ENCODE data around the gene RBMS3.
"Not testable (repeated sequence)": the region's sequence is repeated elsewhere in the genome, so short reads cannot be mapped to it uniquely, and the experiment has no call there.

Gene RBMS3

GRCh38 chr3:29771602-29772001, 490.7 kb downstream of the RBMS3 start:
- no peaks in the 10 kb centered on the region for H3K27me3 ChIP-seq (ENCODE audit: control insufficient read depth, insufficient read depth, low read length)
- peaks cover 15% of the 10 kb centered on the region for H3K4me1 ChIP-seq (ENCODE audit: control insufficient read depth, insufficient read depth, low read length)
- no peaks in the 10 kb centered on the region for H3K9me3 ChIP-seq (ENCODE audit: control insufficient read depth, insufficient read depth, low read length)
- H3K4me3 ChIP-seq (ENCODE audit: low read depth, low read length) = no peak overlapping the region
- no peaks in the 10 kb centered on the region for H3K36me3 ChIP-seq (ENCODE audit: control insufficient read depth, insufficient read depth, low read length)
- H3K9ac ChIP-seq (ENCODE audit: low read depth, low read length) = no peak overlapping the region

- H3K9me3 ChIP-seq (ENCODE audit: control insufficient read depth, insufficient read depth, low read length) = no peaks in the 10 kb centered on the region
- H3K4me1 ChIP-seq (ENCODE audit: control insufficient read depth, insufficient read depth, low read length) = peaks cover 15% of the 10 kb centered on the region
- H3K9ac ChIP-seq (ENCODE audit: low read depth, low read length) = no peak overlapping the region
- no peaks in the 10 kb centered on the region for H3K27me3 ChIP-seq (ENCODE audit: control insufficient read depth, insufficient read depth, low read length)
- H3K36me3 ChIP-seq (ENCODE audit: control insufficient read depth, insufficient read depth, low read length) = no peaks in the 10 kb centered on the region
- no peak overlapping the region for H3K4me3 ChIP-seq (ENCODE audit: low read depth, low read length)
Observed at GRCh38 chr3:29772436-29772835, 491.6 kb downstream of the RBMS3 start.

GRCh38 chr3:29773481-29773880, 492.6 kb downstream of the RBMS3 start:
- Histone ChIP-seq H3K4me3 (ENCODE audit: low read depth, low read length) (no peak overlapping the region), H3K9ac (ENCODE audit: low read depth, low read length) (no peak overlapping the region), H3K27me3 (ENCODE audit: control insufficient read depth, insufficient read depth, low read length) (no peaks in the 10 kb centered on the region), H3K36me3 (ENCODE audit: control insufficient read depth, insufficient read depth, low read length) (no peaks in the 10 kb centered on the region), H3K9me3 (ENCODE audit: control insufficient read depth, insufficient read depth, low read length) (no peaks in the 10 kb centered on the region), H3K4me1 (ENCODE audit: control insufficient read depth, insufficient read depth, low read length) (peaks cover 15% of the 10 kb centered on the region)

- Histone ChIP-seq H3K4me1 (ENCODE audit: control insufficient read depth, insufficient read depth, low read length) (peaks cover 15% of the 10 kb centered on the region), H3K27me3 (ENCODE audit: control insufficient read depth, insufficient read depth, low read length) (no peaks in the 10 kb centered on the region), H3K9me3 (ENCODE audit: control insufficient read depth, insufficient read depth, low read length) (no peaks in the 10 kb centered on the region), H3K4me3 (ENCODE audit: low read depth, low read length) (no peak overlapping the region), H3K9ac (ENCODE audit: low read depth, low read length) (no peak overlapping the region), H3K36me3 (ENCODE audit: control insufficient read depth, insufficient read depth, low read length) (no peaks in the 10 kb centered on the region)
Observed at GRCh38 chr3:29775340-29775739, 494.5 kb downstream of the RBMS3 start.

- H3K9ac ChIP-seq (ENCODE audit: low read depth, low read length) = no peak overlapping the region
- no peaks in the 10 kb centered on the region for H3K36me3 ChIP-seq (ENCODE audit: control insufficient read depth, insufficient read depth, low read length)
- H3K4me3 ChIP-seq (ENCODE audit: low read depth, low read length) = no peak overlapping the region
- no peaks in the 10 kb centered on the region for H3K27me3 ChIP-seq (ENCODE audit: control insufficient read depth, insufficient read depth, low read length)
- peaks cover 7% of the 10 kb centered on the region for H3K4me1 ChIP-seq (ENCODE audit: control insufficient read depth, insufficient read depth, low read length)
- H3K9me3 ChIP-seq (ENCODE audit: control insufficient read depth, insufficient read depth, low read length) = no peaks in the 10 kb centered on the region
Observed at GRCh38 chr3:29777869-29778268, 497.0 kb downstream of the RBMS3 start.

- Histone ChIP-seq H3K36me3 (ENCODE audit: control insufficient read depth, insufficient read depth, low read length) (no peaks in the 10 kb centered on the region), H3K4me1 (ENCODE audit: control insufficient read depth, insufficient read depth, low read length) (no peaks in the 10 kb centered on the region), H3K9me3 (ENCODE audit: control insufficient read depth, insufficient read depth, low read length) (no peaks in the 10 kb centered on the region), H3K27me3 (ENCODE audit: control insufficient read depth, insufficient read depth, low read length) (no peaks in the 10 kb centered on the region), H3K9ac (ENCODE audit: low read depth, low read length) (no peak overlapping the region), H3K4me3 (ENCODE audit: low read depth, low read length) (no peak overlapping the region)
Observed at GRCh38 chr3:29789686-29790085, 508.8 kb downstream of the RBMS3 start.

GRCh38 chr3:29796808-29797207, 515.9 kb downstream of the RBMS3 start:
- H3K27me3 ChIP-seq (ENCODE audit: control insufficient read depth, insufficient read depth, low read length) = no peaks in the 10 kb centered on the region
- no peaks in the 10 kb centered on the region for H3K36me3 ChIP-seq (ENCODE audit: control insufficient read depth, insufficient read depth, low read length)
- H3K9ac ChIP-seq (ENCODE audit: low read depth, low read length) = no peak overlapping the region
- H3K4me3 ChIP-seq (ENCODE audit: low read depth, low read length) = no peak overlapping the region
- H3K4me1 ChIP-seq (ENCODE audit: control insufficient read depth, insufficient read depth, low read length) = no peaks in the 10 kb centered on the region
- no peaks in the 10 kb centered on the region for H3K9me3 ChIP-seq (ENCODE audit: control insufficient read depth, insufficient read depth, low read length)

- H3K9ac ChIP-seq (ENCODE audit: low read depth, low read length) = no peak overlapping the region
- H3K4me3 ChIP-seq (ENCODE audit: low read depth, low read length) = no peak overlapping the region
- no peaks in the 10 kb centered on the region for H3K9me3 ChIP-seq (ENCODE audit: control insufficient read depth, insufficient read depth, low read length)
Observed at GRCh38 chr3:29802057-29802456, 521.2 kb downstream of the RBMS3 start.

GRCh38 chr3:29804044-29804443, 523.2 kb downstream of the RBMS3 start:
- H3K9ac ChIP-seq (ENCODE audit: low read depth, low read length) = no peak overlapping the region
- H3K4me3 ChIP-seq (ENCODE audit: low read depth, low read length) = no peak overlapping the region
- H3K27me3 ChIP-seq (ENCODE audit: control insufficient read depth, insufficient read depth, low read length) = no peaks in the 10 kb centered on the region
- no peaks in the 10 kb centered on the region for H3K4me1 ChIP-seq (ENCODE audit: control insufficient read depth, insufficient read depth, low read length)
- H3K36me3 ChIP-seq (ENCODE audit: control insufficient read depth, insufficient read depth, low read length) = no peaks in the 10 kb centered on the region
- no peaks in the 10 kb centered on the region for H3K9me3 ChIP-seq (ENCODE audit: control insufficient read depth, insufficient read depth, low read length)

More at GRCh38 chr3:29802057-29802456, 521.2 kb downstream of the RBMS3 start:
- Histone ChIP-seq H3K36me3 (ENCODE audit: control insufficient read depth, insufficient read depth, low read length) (no peaks in the 10 kb centered on the region), H3K27me3 (ENCODE audit: control insufficient read depth, insufficient read depth, low read length) (no peaks in the 10 kb centered on the region), H3K4me1 (ENCODE audit: control insufficient read depth, insufficient read depth, low read length) (no peaks in the 10 kb centered on the region)

- peaks cover 2% of the 10 kb centered on the region for H3K4me1 ChIP-seq (ENCODE audit: control insufficient read depth, insufficient read depth, low read length)
- H3K27me3 ChIP-seq (ENCODE audit: control insufficient read depth, insufficient read depth, low read length) = no peaks in the 10 kb centered on the region
- H3K36me3 ChIP-seq (ENCODE audit: control insufficient read depth, insufficient read depth, low read length) = no peaks in the 10 kb centered on the region
- H3K4me3 ChIP-seq (ENCODE audit: low read depth, low read length) = no peak overlapping the region
- H3K9me3 ChIP-seq (ENCODE audit: control insufficient read depth, insufficient read depth, low read length) = no peaks in the 10 kb centered on the region
- H3K9ac ChIP-seq (ENCODE audit: low read depth, low read length) = no peak overlapping the region
Observed at GRCh38 chr3:29805757-29806156, 524.9 kb downstream of the RBMS3 start.

GRCh38 chr3:29808324-29808723, 527.5 kb downstream of the RBMS3 start:
- not testable (repeated sequence) for H3K4me1 ChIP-seq (ENCODE audit: control insufficient read depth, insufficient read depth, low read length)

GRCh38 chr3:29822071-29822470, 541.2 kb downstream of the RBMS3 start:
- Histone ChIP-seq H3K9ac (ENCODE audit: low read depth, low read length) (no peak overlapping the region), H3K36me3 (ENCODE audit: control insufficient read depth, insufficient read depth, low read length) (no peaks in the 10 kb centered on the region), H3K4me1 (ENCODE audit: control insufficient read depth, insufficient read depth, low read length) (no peaks in the 10 kb centered on the region), H3K9me3 (ENCODE audit: control insufficient read depth, insufficient read depth, low read length) (no peaks in the 10 kb centered on the region), H3K4me3 (ENCODE audit: low read depth, low read length) (no peak overlapping the region), H3K27me3 (ENCODE audit: control insufficient read depth, insufficient read depth, low read length) (no peaks in the 10 kb centered on the region)

More at GRCh38 chr3:29808324-29808723, 527.5 kb downstream of the RBMS3 start:
- H3K27me3 ChIP-seq (ENCODE audit: control insufficient read depth, insufficient read depth, low read length); H3K4me3 ChIP-seq (ENCODE audit: low read depth, low read length); H3K36me3 ChIP-seq (ENCODE audit: control insufficient read depth, insufficient read depth, low read length); H3K9me3 ChIP-seq (ENCODE audit: control insufficient read depth, insufficient read depth, low read length); H3K9ac ChIP-seq (ENCODE audit: low read depth, low read length): not testable (repeated sequence)

- Histone ChIP-seq H3K4me3 (ENCODE audit: low read depth, low read length) (no peak overlapping the region), H3K36me3 (ENCODE audit: control insufficient read depth, insufficient read depth, low read length) (no peaks in the 10 kb centered on the region), H3K27me3 (ENCODE audit: control insufficient read depth, insufficient read depth, low read length) (no peaks in the 10 kb centered on the region), H3K9ac (ENCODE audit: low read depth, low read length) (no peak overlapping the region), H3K9me3 (ENCODE audit: control insufficient read depth, insufficient read depth, low read length) (no peaks in the 10 kb centered on the region), H3K4me1 (ENCODE audit: control insufficient read depth, insufficient read depth, low read length) (no peaks in the 10 kb centered on the region)
Observed at GRCh38 chr3:29823233-29823632, 542.4 kb downstream of the RBMS3 start.

All from iPS-15b (cell line).